ENCODE measurements around the gene ASB16. TPM values are rescaled to one million over a fixed set of nuclear protein-coding genes. Genes with fewer than 3 reads are reported as not detected.

ASB16 gene
- total RNA-seq, 2 donors from 2014 or later: 0.53 TPM; not detected in 1

GRCh38 chr17:44197980-44198720, 27.6 kb downstream of the ASB16 start:
- Histone ChIP-seq H3K36me3 (ENCODE audit: control insufficient read depth, insufficient read depth, low read length) (peaks cover 45% of the 10 kb centered on the region), H3K9ac (ENCODE audit: extremely low read depth, low read length, poor library complexity, severe bottlenecking) (peak overlapping the region; percentile 79), H3K9me3 (ENCODE audit: control insufficient read depth, low read length) (no peaks in the 10 kb centered on the region), H3K4me1 (ENCODE audit: control insufficient read depth, insufficient read depth, low read length) (peaks cover 18% of the 10 kb centered on the region), H3K27ac (ENCODE audit: low read depth, low read length) (peak overlapping the region; percentile 90), H3K27me3 (ENCODE audit: control insufficient read depth, insufficient read depth, low read length, poor library complexity, severe bottlenecking) (no peaks in the 10 kb centered on the region), H3K4me3 (ENCODE audit: low read length) (peak overlapping the region; percentile 90)
- 78 to 87% methylated on average over 5 to 11 of the region's 11 CpGs for WGBS, 2 experiments (ENCODE audit: insufficient coverage in 1 of 2, insufficient read length in 1 of 2)
- H3K36me3 Mint-ChIP-seq (ENCODE audit: low read depth): peaks cover 42% of the 10 kb centered on the region
- H3K27me3 Mint-ChIP-seq (ENCODE audit: insufficient read depth): no peaks in the 10 kb centered on the region
- no peaks in the 10 kb centered on the region for H3K9me3 Mint-ChIP-seq
- no peak for DNase-seq
- peak overlapping the region; percentile 82 for H3K27ac Mint-ChIP-seq
- peak; percentile 16 for TF ChIP-seq CTCF (conservative IDR thresholded peaks at IDR 0.05)
- peaks cover 30% of the 10 kb centered on the region for H3K4me1 Mint-ChIP-seq
- peak overlapping the region; percentile 71 for H3K4me3 Mint-ChIP-seq

- peak overlapping the region; percentile 78 for H3K4me3 Mint-ChIP-seq
- Histone ChIP-seq H3K9ac (ENCODE audit: extremely low read depth, low read length, poor library complexity, severe bottlenecking) (peak overlapping the region; percentile 79), H3K4me3 (ENCODE audit: low read length) (peak overlapping the region; percentile 90), H3K9me3 (ENCODE audit: control insufficient read depth, low read length) (no peaks in the 10 kb centered on the region), H3K27ac (ENCODE audit: low read depth, low read length) (peak overlapping the region; percentile 90), H3K36me3 (ENCODE audit: control insufficient read depth, insufficient read depth, low read length) (peaks cover 38% of the 10 kb centered on the region), H3K27me3 (ENCODE audit: control insufficient read depth, insufficient read depth, low read length, poor library complexity, severe bottlenecking) (no peaks in the 10 kb centered on the region), H3K4me1 (ENCODE audit: control insufficient read depth, insufficient read depth, low read length) (peaks cover 18% of the 10 kb centered on the region)
- no peak for TF ChIP-seq CTCF (conservative IDR thresholded peaks at IDR 0.05)
- H3K9me3 Mint-ChIP-seq: no peaks in the 10 kb centered on the region
- peak; percentile 93 for DNase-seq
- 0% methylated on average over 57 of the region's 68 CpGs; no CpG with 5 or more reads in 1 of the 2 experiments for WGBS, 2 experiments (ENCODE audit: insufficient coverage in 1 of 2, insufficient read length in 1 of 2)
- no peak overlapping the region for H3K27ac Mint-ChIP-seq
- peaks cover 37% of the 10 kb centered on the region for H3K4me1 Mint-ChIP-seq
- H3K36me3 Mint-ChIP-seq (ENCODE audit: low read depth): peaks cover 37% of the 10 kb centered on the region
- no peaks in the 10 kb centered on the region for H3K27me3 Mint-ChIP-seq (ENCODE audit: insufficient read depth)
Observed at GRCh38 chr17:44198721-44199552, 28.4 kb downstream of the ASB16 start.

- no peak for TF ChIP-seq CTCF (conservative IDR thresholded peaks at IDR 0.05)
- Histone ChIP-seq H3K27ac (ENCODE audit: low read depth, low read length) (peak within 1 kb of the TSS; percentile 90), H3K4me3 (ENCODE audit: low read length) (peak within 1 kb of the TSS; percentile 90), H3K9me3 (ENCODE audit: control insufficient read depth, low read length) (no peaks in the 10 kb centered on the region), H3K36me3 (ENCODE audit: control insufficient read depth, insufficient read depth, low read length) (peaks cover 29% of the 10 kb centered on the region), H3K9ac (ENCODE audit: extremely low read depth, low read length, poor library complexity, severe bottlenecking) (peak within 1 kb of the TSS; percentile 79), H3K27me3 (ENCODE audit: control insufficient read depth, insufficient read depth, low read length, poor library complexity, severe bottlenecking) (no peaks in the 10 kb centered on the region), H3K4me1 (ENCODE audit: control insufficient read depth, insufficient read depth, low read length) (peaks cover 18% of the 10 kb centered on the region)
- peak; percentile 100 for DNase-seq
- WGBS, 2 experiments (ENCODE audit: insufficient coverage in 1 of 2, insufficient read length in 1 of 2): 0 to 1% methylated on average over 15 to 85 of the region's 126 CpGs
- H3K4me1 Mint-ChIP-seq: peaks cover 39% of the 10 kb centered on the region
- peak within 1 kb of the TSS; percentile 98 for H3K27ac Mint-ChIP-seq
- H3K36me3 Mint-ChIP-seq (ENCODE audit: low read depth): peaks cover 29% of the 10 kb centered on the region
- H3K27me3 Mint-ChIP-seq (ENCODE audit: insufficient read depth): no peaks in the 10 kb centered on the region
- peak within 1 kb of the TSS; percentile 78 for H3K4me3 Mint-ChIP-seq
- no peaks in the 10 kb centered on the region for H3K9me3 Mint-ChIP-seq
Observed at GRCh38 chr17:44199553-44200477, 29.3 kb downstream of the ASB16 start, which contains the start of gene ATXN7L3. Gene ATXN7L3 (minus strand): TSS chr17:44199884. CDS start chr17:44198070, 1,814 bp downstream.

Measured in endodermal cell (in vitro differentiated cells).